WI38 (cell line): ENCODE results near the gene ZNF620.
A peak's percentile ranks its signal among the peaks of the same experiment; 100 is the strongest.

ENCODE experiments used
- H3K4me3 ChIP-seq: 2 replicates; pipeline ENCODE4 v1.5.1; 2011; ENCODE audit warnings: low read depth, mild to moderate bottlenecking, control low read depth, low read length
- CTCF ChIP-seq: IDR thresholded peaks from 2 replicates; pipeline ENCODE4 v1.5.1; 2012; ENCODE audit warnings: low read depth, mild to moderate bottlenecking, control low read depth, low read length

Gene ZNF620

GRCh38 chr3:40477666-40478065, 28.2 kb upstream of the ZNF620 start:
- no peak for TF ChIP-seq CTCF
- H3K4me3 ChIP-seq: peak overlapping the region; percentile 69

GRCh38 chr3:40487172-40487571, 18.7 kb upstream of the ZNF620 start:
- no peak overlapping the region for H3K4me3 ChIP-seq
- TF ChIP-seq CTCF: no peak

- no peak for TF ChIP-seq CTCF
- H3K4me3 ChIP-seq: no peak overlapping the region
Measured at GRCh38 chr3:40490916-40491315, 14.9 kb upstream of the ZNF620 start.

- no peak overlapping the region for H3K4me3 ChIP-seq
- TF ChIP-seq CTCF: no peak
Measured at GRCh38 chr3:40494698-40495097, 11.1 kb upstream of the ZNF620 start.

GRCh38 chr3:40497288-40497687, 8.6 kb upstream of the ZNF620 start:
- TF ChIP-seq CTCF: no peak

GRCh38 chr3:40499952-40500351, 5.9 kb upstream of the ZNF620 start:
- H3K4me3 ChIP-seq: no peak overlapping the region
- TF ChIP-seq CTCF: no peak

More at GRCh38 chr3:40497288-40497687, 8.6 kb upstream of the ZNF620 start:
- no peak overlapping the region for H3K4me3 ChIP-seq

GRCh38 chr3:40502034-40502433, 3.8 kb upstream of the ZNF620 start:
- no peak for TF ChIP-seq CTCF
- H3K4me3 ChIP-seq: no peak overlapping the region
